Islet precursor cell (in vitro differentiated cells): Measurements from ENCODE around the gene INCENP.
"Not testable (repeated sequence)": the region's sequence is repeated elsewhere in the genome, so short reads cannot be mapped to it uniquely, and the experiment has no call there.

ENCODE experiments used
- DNase-seq: peaks from one replicate; pipeline ENCODE4 v3.0.0-alpha.2; 2018

Gene INCENP

GRCh38 chr11:62123669-62124185 is at the start of gene INCENP:
Gene INCENP, plus strand, starts transcription at chr11:62124011. Its CDS starts 4,151 bp downstream, at chr11:62128162.
- DNase-seq = peak; percentile 99

- no peak for DNase-seq
Measured at GRCh38 chr11:62075438-62075837, 48.4 kb upstream of the INCENP start.

GRCh38 chr11:62077132-62077531 is 46.7 kb upstream of the INCENP start:
- no peak for DNase-seq

GRCh38 chr11:62081378-62082291 is 42.2 kb upstream of the INCENP start:
- DNase-seq = peak; percentile 86

- no peak for DNase-seq
Measured at GRCh38 chr11:62082292-62082657, 41.5 kb upstream of the INCENP start.

- not testable (repeated sequence) for DNase-seq
Measured at GRCh38 chr11:62084801-62085200, 39.0 kb upstream of the INCENP start.

GRCh38 chr11:62087694-62088093 is 36.1 kb upstream of the INCENP start:
- no peak for DNase-seq

- DNase-seq = no peak
Measured at GRCh38 chr11:62088331-62088933, 35.4 kb upstream of the INCENP start.

GRCh38 chr11:62103141-62103540 is 20.7 kb upstream of the INCENP start:
- DNase-seq = no peak

GRCh38 chr11:62103986-62104385 is 19.8 kb upstream of the INCENP start:
- no peak for DNase-seq

GRCh38 chr11:62104816-62105653 is 18.8 kb upstream of the INCENP start:
- DNase-seq = no peak

- DNase-seq = no peak
Measured at GRCh38 chr11:62105667-62106191, 18.1 kb upstream of the INCENP start.

- DNase-seq = no peak
Measured at GRCh38 chr11:62108017-62108750, 15.6 kb upstream of the INCENP start.

- DNase-seq = no peak
Measured at GRCh38 chr11:62108971-62109404, 14.8 kb upstream of the INCENP start.

- no peak for DNase-seq
Measured at GRCh38 chr11:62115085-62115694, 8.6 kb upstream of the INCENP start.

GRCh38 chr11:62116451-62116850 is 7.4 kb upstream of the INCENP start:
- no peak for DNase-seq

- no peak for DNase-seq
Measured at GRCh38 chr11:62119569-62119968, 4.2 kb upstream of the INCENP start.

- no peak for DNase-seq
Measured at GRCh38 chr11:62120001-62120400, 3.8 kb upstream of the INCENP start.

- no peak for DNase-seq
Measured at GRCh38 chr11:62120431-62120830, 3.4 kb upstream of the INCENP start.

- DNase-seq = no peak
Measured at GRCh38 chr11:62122076-62122475, 1.7 kb upstream of the INCENP start.
